PC-9 (cell line): ENCODE measurements around the gene LALBA. TPM values are rescaled to one million over a fixed set of nuclear protein-coding genes. Genes with fewer than 3 reads are reported as not detected.
"Not testable (repeated sequence)": the region's sequence is repeated elsewhere in the genome, so short reads cannot be mapped to it uniquely, and the experiment has no call there.

Experiments used
- BruUV-seq: library from RNA; stranded (reverse); fragments of 400-500 nt; replicated peaks from 2 replicates; lab custom pipeline; 2021; lab: Mats Ljungman, UMichigan
- CTCF ChIA-PET: fragments of 300-600 bp; sonication (Branson Sonifier 250); formaldehyde crosslinking; loops from one replicate; lab custom pipeline; 2022; ENCODE audit warnings: antibody characterized with exemption; lab: Charles Lee
- POLR2A ChIA-PET: fragments of 300-600 bp; sonication (Branson Sonifier 250); formaldehyde crosslinking; loops from one replicate; lab custom pipeline; 2022; ENCODE audit warnings: antibody characterized with exemption; ENCODE audit not compliant: unreplicated experiment; lab: Charles Lee
- DNase-seq, 2 experiments: peaks; one replicate each; pipeline versions ENCODE4 v3.0.0 to v3.0.0-alpha.2; 2015 to 2022; ENCODE audit warnings: mixed read lengths in 1 of 2
- H2AFZ ChIP-seq: fragments of 200-600 bp; sonication (generic); 2 replicates; pipeline ENCODE4 v1.8.1; 2017; ENCODE audit warnings: antibody characterized with exemption
- H3F3A ChIP-seq: fragments of 200-600 bp; sonication (generic); 2 replicates; pipeline ENCODE4 v1.8.1; 2017; ENCODE audit warnings: antibody characterized with exemption, mild to moderate bottlenecking, low read depth; ENCODE audit not compliant: insufficient read depth
- H3K27ac ChIP-seq: fragments of 200-600 bp; sonication (generic); 2 replicates; pipeline ENCODE4 v1.6.1; 2016; ENCODE audit warnings: mixed run types
- H3K27me3 ChIP-seq: fragments of 200-600 bp; sonication (generic); 2 replicates; pipeline ENCODE4 v1.6.1; 2016; ENCODE audit warnings: low read depth, mixed run types; ENCODE audit not compliant: insufficient read depth
- H3K36me3 ChIP-seq: fragments of 200-600 bp; sonication (generic); 2 replicates; pipeline ENCODE4 v1.6.1; 2016; ENCODE audit warnings: low read depth, mixed run types
- H3K4me1 ChIP-seq: fragments of 200-600 bp; sonication (generic); replicated peaks from 2 replicates; pipeline ENCODE4 v1.6.1; 2016; ENCODE audit warnings: mixed run types; ENCODE audit not compliant: insufficient read depth
- H3K4me2 ChIP-seq: fragments of 200-600 bp; sonication (generic); 2 replicates; pipeline ENCODE4 v1.6.1; 2017; ENCODE audit warnings: mixed run types
- H3K4me3 ChIP-seq: fragments of 200-600 bp; sonication (generic); 2 replicates; pipeline ENCODE4 v1.6.1; 2016; ENCODE audit warnings: mixed run types
- H3K79me2 ChIP-seq: fragments of 200-600 bp; sonication (generic); 2 replicates; pipeline ENCODE4 v1.6.1; 2017; ENCODE audit warnings: low read depth, mixed run types
- H3K9me2 ChIP-seq: fragments of 200-600 bp; sonication (generic); 2 replicates; pipeline ENCODE4 v1.8.1; 2017; ENCODE audit warnings: mild to moderate bottlenecking; ENCODE audit not compliant: insufficient read depth
- H3K9me3 ChIP-seq: fragments of 200-600 bp; sonication (generic); 2 replicates; pipeline ENCODE4 v1.8.1; 2016; ENCODE audit warnings: low read depth; ENCODE audit not compliant: insufficient read depth
- H4K20me1 ChIP-seq: fragments of 200-600 bp; sonication (generic); 2 replicates; pipeline ENCODE4 v1.8.1; 2017; ENCODE audit not compliant: insufficient read depth
- CTCF ChIP-seq: fragments of 200-600 bp; sonication (generic); conservative IDR thresholded peaks from 2 replicates; pipeline ENCODE4 v1.6.1; 2017; ENCODE audit warnings: mixed run types, antibody characterized with exemption, mild to moderate bottlenecking, moderate library complexity
- EZH2 ChIP-seq: fragments of 200-600 bp; sonication (generic); IDR thresholded peaks from 2 replicates; pipeline ENCODE4 v1.8.0; 2017; ENCODE audit warnings: antibody characterized with exemption, low read depth
- intact Hi-C: fragments of 100-400 bp; cut with micrococcal nuclease; formaldehyde crosslinking; loops from one replicate; pipeline ENCODE4 v1.10.0; 2022; ENCODE audit not compliant: unreplicated experiment
- total RNA-seq: library from RNA; stranded (reverse); gene quantifications from 2 replicates; pipeline ENCODE4 v1.2.3, GENCODE V29; 2021

Gene LALBA
- total RNA-seq, 1 experiment from 2014 or later = not detected

- no peaks in the 10 kb centered on the region for H3F3A ChIP-seq
- H3K4me1 ChIP-seq = no peaks in the 10 kb centered on the region
- TF ChIP-seq CTCF (no peak), EZH2 (no peak)
- no peaks in the 10 kb centered on the region for H3K9me3 ChIP-seq
- H3K9me2 ChIP-seq = no peaks in the 10 kb centered on the region
- BruUV-seq = no TSS peak
- ChIA-PET POLR2A (interaction anchor here (0.7 kb wide), 1 partner anchor 44 kb away, joined by 4 read pairs; the partner anchor contains the start of gene LALBA), CTCF (no interaction called here)
- intact Hi-C loops = no loop called here
- H3K4me2 ChIP-seq = no peak within 1 kb of the TSS
- H3K27ac ChIP-seq = no peak within 1 kb of the TSS
- no peak for DNase-seq
- H2AFZ ChIP-seq = no peak within 1 kb of the TSS
- H4K20me1 ChIP-seq = no peaks in the 10 kb centered on the region
- no peaks in the 10 kb centered on the region for H3K79me2 ChIP-seq
- no peak within 1 kb of the TSS for H3K4me3 ChIP-seq
- H3K27me3 ChIP-seq = peaks cover 21% of the 10 kb centered on the region; the same call in 1 of the 2 replicates
- H3K36me3 ChIP-seq = no peaks in the 10 kb centered on the region
Observed at GRCh38 chr12:48525332-48525731, 44.5 kb downstream of the LALBA start, which contains the start of gene OR8S1. Gene OR8S1, plus strand, starts transcription at chr12:48525632. Its CDS starts 0 bp downstream, at chr12:48525632.

- H3K9me3 ChIP-seq, H3K27ac ChIP-seq, DNase-seq, CTCF ChIA-PET, H3K27me3 ChIP-seq, H4K20me1 ChIP-seq, BruUV-seq, H3K4me2 ChIP-seq, H3K36me3 ChIP-seq, H2AFZ ChIP-seq, intact Hi-C loops, H3K79me2 ChIP-seq, H3K4me1 ChIP-seq, H3F3A ChIP-seq, POLR2A ChIA-PET, H3K9me2 ChIP-seq, H3K4me3 ChIP-seq: not testable (repeated sequence)
Observed at GRCh38 chr12:48520381-48520780, 49.5 kb downstream of the LALBA start.

Other genes starting within 250 kb of the LALBA start
- 1.4 and 2.5 TPM in 2 replicates for gene ZNF641, start 219.1 kb downstream of the LALBA start, total RNA-seq
- gene ANP32D, start 97.5 kb downstream of the LALBA start, total RNA-seq = not detected in 2 replicates
- gene C12orf54, start 87.5 kb downstream of the LALBA start, total RNA-seq = not detected in 2 replicates
- not detected in 2 replicates for gene OR8S1, start 44.4 kb downstream of the LALBA start, total RNA-seq
- 21.8 and 28.2 TPM in 2 replicates for gene KANSL2, start 112.2 kb upstream of the LALBA start, total RNA-seq
- 20.3 and 50.8 TPM in 2 replicates for gene CCNT1, start 146.7 kb upstream of the LALBA start, total RNA-seq
- 48.3 and 61.9 TPM in 2 replicates for gene ADCY6, start 219.0 kb upstream of the LALBA start, total RNA-seq
- gene CACNB3, start 248.4 kb upstream of the LALBA start, total RNA-seq = 35.4 TPM in 2 replicates